Heart left ventricle (tissue), 16 donors: ENCODE measurements around the gene STBD1. TPM values are rescaled to one million over a fixed set of nuclear protein-coding genes. Genes with fewer than 3 reads are reported as not detected.

Source experiments
- ATAC-seq, 4 donors: fragments of 200-7000 bp; cut with Tn5 transposase; one replicate each; pipeline ENCODE4 v1.9.1; 2020 to 2022; ENCODE audit warnings: moderate library complexity in 4 of 4, mild to moderate bottlenecking in 3 of 4, moderate number of reproducible peaks in 1 of 4
- DNase-seq, 5 donors: peaks; one replicate each; pipeline ENCODE4 v3.0.0-alpha.2; 2020
- H3K27ac ChIP-seq, 12 donors: fragments of 200-600 bp; sonication (generic) in 4 of 12; one replicate each; pipeline versions ENCODE4 v1.5.0 to v1.8.0; 2016 to 2022; ENCODE audit warnings: mild to moderate bottlenecking in 2 of 12
- H3K27me3 ChIP-seq, 9 donors: fragments of 200-600 bp; sonication (generic) in 2 of 9; one replicate each; pipeline versions ENCODE4 v1.5.1 to v1.8.0; 2016 to 2022; ENCODE audit warnings: mild to moderate bottlenecking in 3 of 9
- H3K36me3 ChIP-seq, 9 donors: fragments of 200-600 bp; sonication (generic) in 2 of 9; one replicate each; pipeline versions ENCODE4 v1.5.0 to v1.8.0; 2018 to 2022; ENCODE audit warnings: mild to moderate bottlenecking in 2 of 9
- H3K4me1 ChIP-seq, 12 donors: fragments of 200-600 bp; sonication (generic) in 4 of 12; one replicate each; pipeline versions ENCODE4 v1.5.0 to v1.8.0; 2016 to 2022; ENCODE audit warnings: mild to moderate bottlenecking in 3 of 12
- H3K4me3 ChIP-seq, 12 donors: fragments of 200-600 bp; sonication (generic) in 4 of 12; one replicate each; pipeline versions ENCODE4 v1.5.0 to v1.8.0; 2017 to 2022; ENCODE audit warnings: mild to moderate bottlenecking in 9 of 12, moderate library complexity in 4 of 12
- H3K9me3 ChIP-seq, 12 donors: fragments of 200-600 bp; sonication (generic) in 4 of 12; one replicate each; pipeline versions ENCODE4 v1.5.0 to v1.8.0; 2016 to 2022; ENCODE audit warnings: mild to moderate bottlenecking in 1 of 12
- POLR2A ChIP-seq, 2 donors: fragments of 450-650 bp; IDR thresholded peaks; one replicate each; pipeline ENCODE4 v1.6.1; 2017; ENCODE audit warnings: antibody characterized with exemption in 2 of 2, mild to moderate bottlenecking in 2 of 2, moderate library complexity in 2 of 2
- WGBS, 4 donors: extraction: QIAGEN DNeasy Blood & Tissue Kit in 2 of 4; methylation state at CpG; one replicate each; pipeline versions ENCODE4 v1.1.5 to v1.1.7; 2013 to 2018; 5-methylcytosine and 5-hydroxymethylcytosine counted together
- intact Hi-C, 10 donors: fragments of 100-400 bp; cut with DNase I; formaldehyde crosslinking; loops; one replicate each; pipeline versions ENCODE4 v1.11.1 to v1.14.2; 2022
- polyA plus RNA-seq, 2 donors: library from polyadenylated mRNA; stranded (reverse); fragments of 200-250 nt; gene quantifications; one replicate each; pipeline ENCODE4 v1.2.3, GENCODE V29; 2013
- total RNA-seq, 9 donors: library from RNA; depleted of rRNA in 2 of 9; stranded (reverse); fragments of >200 nt in 2 of 9; fragmentation: NEBNext Ultra II Directional in 3 of 9; extraction: Animal tissue kit (Norgen Biotek cat#: 25700) in 3 of 9; gene quantifications; one replicate each; pipeline versions ENCODE4 v1.1.0 to v1.2.4, GENCODE V29; 2016 to 2023
- TF ChIP-seq, protein P1 (sequence below), 12 donors: fragments of 200-600 bp; sonication (generic) in 4 of 12; IDR thresholded peaks; one replicate each; pipeline versions ENCODE4 v1.5.0 to v1.8.0; 2018 to 2022; ENCODE audit warnings: antibody characterized with exemption in 12 of 12, mild to moderate bottlenecking in 5 of 12
- donor health status: ischemic (EF 13 %, LVEDD 7.1; RV severe dilation, severe dysfunction).
- donor health status: healthy with polysubstance abuse.
- donor health status: DM: no; HTN: yes; CAD: no.
- donor health status: DM: no; HTN: no; CAD: no.
- donor health status: ischemic (EF 25% LVEDD 6.9; RV normal size, moderate dysfunction).
- donor health status: ischemic (EF 25% LVEDD 5.7; RV mildly dilated, moderate dysfunction).
- donor health status: healthy.
- donor health status: DM: yes; HTN: yes; CAD: no.
- donor health status: ischemic (EF 35%, LVEDD 5.7; RV mildly dilated, moderate dysfunction).
- donor health status: nonischemic (EF 11% LVEDD 7.7; RV severe dilation, severe dysfunction).
- donor health status: DM: yes; HTN: yes; CAD: no.
- donor health status: PGD.
- donor health status: ischemic (EF 29% LVEDD 5.4; RV normal size, mild dysfunction).
- donor health status: nonischemic (EF 23%, LVEDD 6.1; RV moderate dilation, normal function).

Gene STBD1
- total and polyA plus RNA-seq, 11 donors = 16.8 to 50.8 (median 25.8) TPM

DNA sequence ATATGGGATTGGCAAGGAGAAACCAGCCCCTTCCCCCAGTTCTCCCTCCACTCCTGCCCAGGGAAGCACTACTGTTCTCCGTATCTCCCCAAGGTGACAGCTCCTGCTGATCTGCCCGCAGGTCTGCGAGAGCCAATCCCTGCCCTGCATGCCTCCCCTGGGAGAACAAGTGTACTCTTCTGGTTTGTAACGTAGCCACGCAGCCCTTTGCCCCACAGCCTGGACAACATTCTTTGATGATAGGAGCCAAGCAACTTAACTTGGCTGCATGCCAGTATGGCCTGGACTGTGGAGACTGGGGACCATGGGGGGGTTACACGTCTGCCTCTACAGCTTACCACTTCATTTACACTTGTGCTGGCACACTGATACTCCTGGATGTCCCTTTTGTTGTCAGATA is 2.0 kb downstream of the STBD1 start:
- WGBS, 4 donors = 17 to 43% (median 28%) methylated on average over 4 to 6 of the region's 6 CpGs
- Histone ChIP-seq H3K27ac (peak overlapping the region; percentile 80 to 98 (median 92)), H3K4me1 (peaks cover 0 to 37% (median 17%) of the 10 kb centered on the region in 12 donors), H3K36me3 (peaks cover 0 to 24% (median 9%) of the 10 kb centered on the region in 9 donors), H3K4me3 (peak overlapping the region in 10 of 12 donors; percentile 47 to 95 (median 85)), H3K9me3 (no peaks in the 10 kb centered on the region), H3K27me3 (no peaks in the 10 kb centered on the region)
- intact Hi-C loops = loop anchor here in 7 of 10 donors (1.0 to 10.0 kb wide), 12 partner anchors 33 to 131 kb away; partner anchors contain the start of genes SCARB2 (in 3 of the 7) and FAM47E (in 2 of the 7)
- peak; percentile 69 to 86 (median 81) for ATAC-seq
- DNase-seq = peak; percentile 72 to 92 (median 81)
- TF ChIP-seq, protein P1, sequence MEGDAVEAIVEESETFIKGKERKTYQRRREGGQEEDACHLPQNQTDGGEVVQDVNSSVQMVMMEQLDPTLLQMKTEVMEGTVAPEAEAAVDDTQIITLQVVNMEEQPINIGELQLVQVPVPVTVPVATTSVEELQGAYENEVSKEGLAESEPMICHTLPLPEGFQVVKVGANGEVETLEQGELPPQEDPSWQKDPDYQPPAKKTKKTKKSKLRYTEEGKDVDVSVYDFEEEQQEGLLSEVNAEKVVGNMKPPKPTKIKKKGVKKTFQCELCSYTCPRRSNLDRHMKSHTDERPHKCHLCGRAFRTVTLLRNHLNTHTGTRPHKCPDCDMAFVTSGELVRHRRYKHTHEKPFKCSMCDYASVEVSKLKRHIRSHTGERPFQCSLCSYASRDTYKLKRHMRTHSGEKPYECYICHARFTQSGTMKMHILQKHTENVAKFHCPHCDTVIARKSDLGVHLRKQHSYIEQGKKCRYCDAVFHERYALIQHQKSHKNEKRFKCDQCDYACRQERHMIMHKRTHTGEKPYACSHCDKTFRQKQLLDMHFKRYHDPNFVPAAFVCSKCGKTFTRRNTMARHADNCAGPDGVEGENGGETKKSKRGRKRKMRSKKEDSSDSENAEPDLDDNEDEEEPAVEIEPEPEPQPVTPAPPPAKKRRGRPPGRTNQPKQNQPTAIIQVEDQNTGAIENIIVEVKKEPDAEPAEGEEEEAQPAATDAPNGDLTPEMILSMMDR (IDR thresholded peaks at IDR 0.05) = no peak
- peak in 1 of 2 donors; percentile 38 for TF ChIP-seq POLR2A (IDR thresholded peaks at IDR 0.05)

DNA sequence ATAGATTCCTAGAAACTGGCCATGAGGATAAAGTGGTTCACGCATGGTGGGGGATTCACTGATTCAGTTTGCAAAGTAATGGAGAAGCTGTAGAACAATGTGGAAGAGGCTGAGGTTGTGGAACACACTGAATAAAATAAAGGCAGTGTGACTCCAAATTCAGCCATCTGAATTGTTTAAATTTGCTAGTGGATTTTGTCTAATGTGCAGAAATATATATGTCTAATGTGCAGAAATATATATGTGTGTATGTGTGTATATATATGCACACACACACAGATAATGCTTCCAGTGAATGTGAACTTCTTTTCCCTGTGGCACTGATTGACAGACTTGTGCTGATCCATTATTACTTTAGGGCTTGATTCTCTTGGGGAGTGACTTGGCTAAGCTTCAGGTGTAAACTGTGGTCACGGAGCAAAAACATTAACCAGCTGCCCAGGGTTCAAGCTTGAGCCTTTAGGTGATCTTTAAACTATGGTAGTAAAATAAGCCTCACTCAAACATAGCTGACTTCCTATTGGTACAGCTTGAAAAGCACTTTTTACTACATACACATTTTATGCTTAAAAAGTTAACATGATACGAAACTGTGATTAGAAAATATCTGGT is 3.5 kb downstream of the STBD1 start:
- Histone ChIP-seq H3K36me3 (peaks cover 0 to 24% (median 9%) of the 10 kb centered on the region in 9 donors), H3K4me1 (peaks cover 0 to 35% (median 16%) of the 10 kb centered on the region in 12 donors), H3K4me3 (no peak overlapping the region), H3K9me3 (no peaks in the 10 kb centered on the region), H3K27me3 (no peaks in the 10 kb centered on the region), H3K27ac (no peak overlapping the region)
- DNase-seq (no peak), ATAC-seq (no peak)
- TF ChIP-seq, protein P1 (IDR thresholded peaks at IDR 0.05) = no peak
- no peak for TF ChIP-seq POLR2A (IDR thresholded peaks at IDR 0.05)
- intact Hi-C loops = loop anchor here in 7 of 10 donors (2.0 to 10.0 kb wide), 12 partner anchors 55 to 133 kb away; partner anchors contain the start of genes SCARB2 (in 3 of the 7) and FAM47E (in 2 of the 7)
- WGBS, 4 donors = 76 to 82% (median 78%) methylated on average over 3 of the region's 3 CpGs

DNA sequence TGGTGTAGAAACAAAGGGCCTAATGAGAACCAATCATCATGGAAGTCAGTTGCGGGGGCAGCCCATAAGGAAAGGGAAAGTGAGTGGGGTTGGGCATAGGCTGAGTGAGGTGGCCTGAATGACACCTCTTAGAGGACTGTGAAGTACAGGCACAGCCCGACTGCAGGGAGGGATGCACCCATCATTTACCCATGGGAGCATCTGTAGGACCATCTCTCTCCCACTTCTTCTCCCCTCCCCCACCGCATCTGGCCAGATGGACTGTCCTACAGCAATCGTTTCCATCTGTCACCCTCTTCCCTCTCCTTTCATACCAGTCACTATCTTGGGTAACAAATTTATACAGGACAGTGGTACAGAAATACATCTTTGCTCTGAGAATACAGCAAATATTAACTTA is 4.2 kb downstream of the STBD1 start:
- Histone ChIP-seq H3K9me3 (peaks cover 0 to 2% (median 0%) of the 10 kb centered on the region in 12 donors), H3K27ac (no peak overlapping the region), H3K4me1 (peaks cover 0 to 30% (median 12%) of the 10 kb centered on the region in 12 donors), H3K27me3 (no peaks in the 10 kb centered on the region), H3K4me3 (no peak overlapping the region), H3K36me3 (peaks cover 0 to 24% (median 9%) of the 10 kb centered on the region in 9 donors)
- DNase-seq (no peak), ATAC-seq (no peak)
- TF ChIP-seq, protein P1 (IDR thresholded peaks at IDR 0.05) = no peak
- no peak for TF ChIP-seq POLR2A (IDR thresholded peaks at IDR 0.05)
- WGBS, 4 donors = 70 to 75% (median 73%) methylated on average over 4 of the region's 4 CpGs
- intact Hi-C loops = loop anchor here in 1 of 10 donors (10.0 kb wide), 1 partner anchor 64 kb away; no protein-coding TSS in a partner anchor

DNA sequence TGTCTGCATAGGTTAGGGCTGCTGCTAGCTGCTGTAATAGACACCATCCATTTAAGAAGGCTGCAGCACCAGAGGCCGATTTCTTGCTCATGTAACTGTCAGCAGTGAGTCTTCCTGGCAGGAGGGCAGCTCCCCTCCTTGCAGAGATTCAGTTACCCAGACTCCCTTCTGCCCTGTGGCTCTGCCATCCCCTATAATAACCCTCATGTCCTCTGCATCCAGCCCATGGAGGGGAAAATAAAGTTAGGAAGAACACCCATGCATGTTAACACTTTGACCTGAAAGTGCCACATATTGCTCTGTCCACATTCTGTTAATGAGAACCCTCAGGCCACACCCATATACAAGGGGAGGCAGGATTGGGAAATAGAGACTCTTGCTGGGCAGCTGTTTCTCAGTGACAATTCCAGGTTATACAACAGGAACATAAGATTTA is 5.4 kb downstream of the STBD1 start:
- intact Hi-C loops = loop anchor here in 1 of 10 donors (10.0 kb wide), 1 partner anchor 63 kb away; no protein-coding TSS in a partner anchor
- 22 to 46% (median 31%) methylated on average over 1 of the region's 1 CpG for WGBS, 4 donors
- DNase-seq (no peak), ATAC-seq (no peak)
- TF ChIP-seq POLR2A (IDR thresholded peaks at IDR 0.05) = no peak
- TF ChIP-seq, protein P1 (IDR thresholded peaks at IDR 0.05) = no peak
- Histone ChIP-seq H3K4me3 (no peak overlapping the region), H3K4me1 (peaks cover 0 to 27% (median 10%) of the 10 kb centered on the region in 12 donors), H3K27ac (no peak overlapping the region), H3K36me3 (peaks cover 0 to 24% (median 9%) of the 10 kb centered on the region in 9 donors), H3K27me3 (no peaks in the 10 kb centered on the region), H3K9me3 (peaks cover 0 to 15% (median 6%) of the 10 kb centered on the region in 12 donors)
